ACHN (cell line): ENCODE data around the gene DHRS2.
"Not testable (repeated sequence)": the region's sequence is repeated elsewhere in the genome, so short reads cannot be mapped to it uniquely, and the experiment has no call there.

Source experiments
- DNase-seq: peaks from one replicate; pipeline ENCODE4 v3.0.0-alpha.2; 2015
- in situ Hi-C: cut with HindIII; loops from 2 replicates; pipeline ENCODE4 v1.10.0; 2017; ENCODE audit warnings: low sequenced_read_pairs, low pct_ligation_motif_present, low pct_unique_long_range_greater_than_20kb

The DHRS2 gene

DNA sequence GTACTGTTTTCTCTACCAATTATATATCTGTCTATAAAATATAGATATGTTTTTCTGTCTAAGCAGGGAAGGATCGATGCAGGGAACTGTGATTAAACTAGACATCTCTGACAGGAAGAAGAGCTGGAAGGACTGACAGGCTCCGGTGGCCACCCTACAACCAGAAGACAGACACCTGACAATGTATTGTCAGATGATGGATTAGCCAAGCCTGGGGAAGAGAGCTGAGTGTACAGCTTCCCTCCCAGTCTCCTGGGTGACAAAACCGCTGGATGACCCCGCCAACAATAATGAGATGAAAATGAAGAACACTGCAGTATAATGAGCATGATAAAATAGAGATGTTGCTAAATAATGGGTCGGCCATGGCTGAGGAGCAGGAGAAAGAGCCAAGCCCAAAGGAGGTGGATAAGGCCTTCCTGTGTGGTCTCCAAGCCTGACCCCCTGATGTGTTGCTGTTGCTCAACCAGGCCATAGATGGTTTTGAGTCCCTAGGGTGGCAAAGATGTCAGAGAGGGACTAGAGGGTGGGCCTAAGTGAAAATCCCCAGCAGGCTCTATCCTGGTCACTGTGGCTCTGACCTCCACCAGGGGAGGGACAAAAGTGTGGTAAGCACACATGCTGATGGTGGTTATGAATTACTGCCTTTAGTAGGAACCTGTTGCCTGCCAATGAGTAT is 28.2 kb downstream of the DHRS2 start:
- no peak for DNase-seq
- in situ Hi-C loops = no loop called here

DNA sequence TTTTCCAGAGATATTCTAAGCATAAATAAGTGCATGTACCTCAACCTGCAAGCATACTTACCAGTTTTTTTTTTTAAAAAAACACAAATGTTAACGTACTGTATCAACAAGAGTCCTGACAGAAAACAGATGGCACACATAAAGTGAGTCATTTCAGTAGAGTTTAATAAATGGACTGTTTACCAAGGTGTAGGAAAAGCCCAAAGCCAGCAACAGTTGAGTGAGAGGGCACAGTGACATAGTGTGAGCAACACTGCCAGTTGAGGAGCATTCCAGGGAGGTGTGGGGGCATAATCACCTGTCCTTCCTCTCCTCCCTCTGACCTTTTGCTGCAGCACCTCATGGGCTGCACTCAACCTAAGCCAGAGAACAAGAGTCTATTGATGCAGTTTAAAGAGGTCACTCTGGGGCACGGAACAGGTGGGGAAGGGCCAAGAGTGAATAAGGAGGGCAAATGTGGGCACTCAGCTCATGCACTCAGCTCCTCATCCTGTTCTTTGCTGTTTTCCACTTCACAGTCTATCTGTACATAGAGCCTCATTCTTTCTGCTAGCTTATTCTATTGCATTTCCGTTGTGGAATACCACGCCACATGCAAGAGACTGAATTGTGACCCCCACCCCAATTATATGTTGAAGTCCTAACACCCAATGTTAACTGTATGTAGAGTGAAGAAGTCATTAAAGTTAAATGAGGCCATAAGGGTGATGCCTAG is 29.3 kb downstream of the DHRS2 start:
- in situ Hi-C loops = no loop called here
- no peak for DNase-seq

DNA sequence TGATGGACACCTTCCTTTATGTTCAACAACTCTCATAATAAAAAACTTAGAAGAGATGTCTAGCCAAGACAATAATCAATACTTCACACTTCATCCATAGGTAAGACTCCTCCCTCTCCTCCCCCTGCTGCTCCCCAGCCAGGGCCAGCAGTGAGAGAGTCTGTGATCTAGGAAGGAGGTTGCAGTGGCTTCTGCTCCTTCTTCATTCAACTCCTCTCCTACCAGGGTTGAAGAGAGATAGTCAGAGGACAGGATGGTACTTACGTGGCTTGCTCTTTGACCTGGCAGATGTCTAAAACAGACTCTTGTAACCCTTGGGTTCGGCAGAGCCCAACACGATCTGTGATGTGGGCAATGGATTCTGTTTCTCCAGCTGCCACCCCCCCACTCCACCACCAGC is 31.0 kb downstream of the DHRS2 start:
- no peak for DNase-seq
- in situ Hi-C loops = no loop called here

DNA sequence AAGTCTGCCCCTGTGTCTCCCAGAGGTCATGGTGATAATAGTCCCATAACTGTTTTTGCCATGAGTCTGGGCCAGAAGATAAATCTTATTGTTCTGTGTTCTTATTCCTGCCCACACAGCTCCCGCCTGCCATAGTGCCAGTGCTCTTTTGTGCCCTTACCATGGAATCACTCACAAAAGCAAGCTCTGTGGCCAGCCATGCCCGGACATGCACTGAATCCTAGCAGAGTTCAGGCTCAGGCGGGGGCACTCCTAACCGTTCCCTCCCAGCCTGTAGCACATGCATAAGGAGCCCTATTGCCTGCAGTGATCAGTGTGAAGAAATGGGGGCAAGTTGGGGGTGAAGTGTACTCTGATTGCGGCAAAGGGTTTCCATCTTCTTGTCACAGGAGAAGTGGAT is 33.3 kb downstream of the DHRS2 start:
- in situ Hi-C loops = no loop called here
- DNase-seq = no peak

DNA sequence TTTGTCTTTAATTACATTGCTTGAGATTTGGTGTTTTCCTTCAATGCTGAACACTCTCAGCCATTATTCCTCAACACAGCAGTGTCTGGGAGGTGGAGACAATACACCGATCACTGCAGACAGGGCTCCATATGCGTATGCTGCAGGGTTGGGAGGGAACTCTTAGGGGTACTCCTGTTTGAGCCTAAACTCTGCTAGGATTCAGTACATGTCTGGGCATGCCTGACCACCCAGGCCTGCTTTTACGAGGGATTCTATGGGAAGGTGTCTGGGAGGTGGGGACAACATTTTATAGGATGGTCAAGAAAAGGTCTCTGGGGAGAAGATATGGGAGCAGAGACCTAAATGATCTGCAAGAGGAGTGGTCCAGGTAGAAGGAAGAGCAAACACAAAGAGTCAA is 34.3 kb downstream of the DHRS2 start:
- no peak for DNase-seq
- in situ Hi-C loops = no loop called here

DNA sequence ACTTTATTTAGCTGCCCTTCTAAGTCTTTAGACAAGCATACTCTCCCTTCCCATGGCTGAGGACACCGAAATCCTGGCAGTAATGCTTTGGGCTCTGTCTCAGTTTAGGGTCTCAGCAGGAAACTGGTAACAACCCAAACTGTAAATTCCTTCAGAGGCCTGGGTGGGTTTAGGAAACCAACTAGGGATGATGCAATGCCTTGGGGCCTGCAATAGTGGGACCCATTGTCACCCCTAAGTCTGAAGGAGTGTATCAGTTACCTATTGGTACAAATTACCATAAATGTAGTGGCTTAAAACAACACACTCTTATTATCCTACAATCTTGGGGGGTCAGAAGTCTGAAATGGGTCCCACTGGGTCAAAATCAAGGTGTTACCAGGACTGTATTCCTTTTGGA is 36.0 kb downstream of the DHRS2 start:
- no peak for DNase-seq
- in situ Hi-C loops = no loop called here

DNA sequence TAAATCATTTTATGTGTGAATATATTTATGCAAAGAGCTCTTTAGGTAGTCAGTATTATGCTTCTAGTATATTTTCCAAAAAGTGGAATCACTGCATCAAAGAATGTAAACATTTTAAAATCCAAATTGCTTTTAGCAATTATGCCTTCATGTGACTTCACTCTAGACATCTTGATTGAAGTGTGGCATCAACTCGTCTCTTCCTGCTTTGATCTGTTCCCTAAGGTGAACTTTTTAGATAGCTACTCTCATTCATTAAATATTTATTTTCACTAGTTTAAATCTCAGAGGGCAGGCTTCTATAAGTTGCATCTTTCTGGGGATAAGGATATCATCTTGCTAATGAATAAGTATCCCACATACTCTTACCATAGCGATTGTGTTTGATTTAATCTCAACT is 39.2 kb downstream of the DHRS2 start:
- DNase-seq = no peak
- in situ Hi-C loops = no loop called here

DNA sequence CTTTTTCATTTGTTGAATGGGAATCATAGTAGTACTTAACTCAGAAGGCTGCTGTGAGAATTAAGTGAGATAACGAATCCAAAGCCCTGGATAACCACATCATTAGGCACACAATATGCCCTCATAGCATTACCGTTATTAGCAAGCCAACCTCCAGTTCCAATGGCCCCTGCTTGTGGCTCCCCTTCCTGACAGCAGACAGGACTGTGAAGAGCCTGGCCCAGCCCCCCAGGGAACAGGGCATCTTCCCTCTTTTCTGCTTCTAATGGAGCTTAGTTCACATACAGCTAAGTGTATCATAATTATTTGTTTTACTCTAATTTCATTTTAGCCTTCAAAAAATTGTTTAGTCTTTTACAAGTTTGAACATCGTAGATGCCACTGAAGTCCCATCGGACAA is 39.7 kb downstream of the DHRS2 start:
- no peak for DNase-seq
- in situ Hi-C loops = no loop called here

DNA sequence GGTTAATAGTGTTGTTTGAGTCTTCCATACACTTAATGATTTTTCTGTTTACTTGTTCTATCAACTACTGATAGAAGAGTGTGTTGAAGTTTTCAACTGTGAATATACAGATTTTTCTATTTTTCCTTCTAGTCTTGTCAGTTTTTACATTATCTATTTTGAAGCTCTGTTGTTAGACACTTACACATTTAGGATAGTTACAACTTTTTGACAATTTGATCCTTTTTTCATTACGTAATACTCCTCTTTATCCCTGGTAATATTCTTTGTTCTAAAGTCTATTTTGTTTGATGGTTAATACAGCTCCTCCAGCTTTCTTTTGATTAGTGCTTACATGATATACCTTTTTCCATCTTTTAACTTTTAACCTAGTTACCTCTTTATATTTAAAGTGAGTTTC is 45.2 kb downstream of the DHRS2 start:
- in situ Hi-C loops = no loop called here
- no peak for DNase-seq

DNA sequence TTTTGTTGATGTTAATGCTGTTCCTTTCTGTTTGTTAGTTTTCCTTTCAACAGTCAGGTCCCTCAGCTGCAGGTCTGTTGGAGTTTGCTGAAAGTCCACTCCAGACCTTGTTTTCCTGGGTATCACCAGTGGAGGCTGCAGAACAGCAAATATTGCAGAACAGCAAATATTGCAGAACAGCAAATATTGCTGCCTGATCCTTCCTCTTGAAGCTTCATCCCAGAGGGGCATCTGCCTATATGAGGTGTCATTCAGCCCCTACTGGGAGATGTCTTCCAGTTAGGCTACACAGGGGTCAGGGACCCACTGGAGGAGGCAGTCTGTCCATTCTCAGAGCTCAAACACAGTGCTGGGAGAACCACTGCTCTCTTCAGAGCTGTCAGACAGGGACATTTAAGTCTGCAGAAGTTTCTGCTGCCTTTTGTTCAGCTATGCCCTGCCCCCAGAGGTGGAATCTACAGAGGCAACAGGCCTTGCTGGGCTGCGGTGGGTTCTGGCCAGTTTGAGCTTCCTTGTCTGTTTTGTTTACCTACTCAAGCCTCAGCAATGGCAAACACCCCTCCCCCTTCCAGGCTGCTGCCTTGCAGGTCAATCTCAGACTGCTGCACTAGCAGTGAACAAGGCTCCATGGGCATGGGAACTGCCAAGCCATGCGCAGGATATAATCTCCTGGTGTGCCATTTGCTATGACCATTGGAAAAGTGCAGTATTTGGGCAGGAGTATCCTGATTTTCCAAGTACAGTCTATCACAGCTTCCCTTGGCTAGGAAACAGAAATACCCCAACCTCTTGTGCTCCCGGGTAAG is 53.7 kb downstream of the DHRS2 start:
- in situ Hi-C loops, DNase-seq: not testable (repeated sequence)

DNA sequence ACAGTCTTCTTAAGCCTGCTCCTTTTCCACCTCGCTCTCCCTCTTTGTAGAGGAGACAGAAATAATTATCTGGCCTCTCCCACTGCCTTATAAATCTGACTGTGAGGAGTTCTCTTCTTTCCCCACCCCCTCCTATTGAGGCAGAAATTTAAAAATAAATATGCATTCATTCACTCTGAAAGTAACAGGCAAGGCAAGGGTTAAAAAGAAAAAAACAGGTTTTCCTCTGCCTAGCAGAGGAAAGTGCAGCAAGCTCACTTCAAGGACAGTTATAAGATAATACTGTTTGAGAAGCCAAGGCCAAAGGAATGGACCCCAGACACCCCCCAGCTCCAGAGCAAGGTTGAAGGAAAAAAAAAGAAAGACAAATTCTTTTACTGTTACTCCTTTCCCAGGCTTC is 56.3 kb downstream of the DHRS2 start:
- in situ Hi-C loops = no loop called here
- DNase-seq = no peak

DNA sequence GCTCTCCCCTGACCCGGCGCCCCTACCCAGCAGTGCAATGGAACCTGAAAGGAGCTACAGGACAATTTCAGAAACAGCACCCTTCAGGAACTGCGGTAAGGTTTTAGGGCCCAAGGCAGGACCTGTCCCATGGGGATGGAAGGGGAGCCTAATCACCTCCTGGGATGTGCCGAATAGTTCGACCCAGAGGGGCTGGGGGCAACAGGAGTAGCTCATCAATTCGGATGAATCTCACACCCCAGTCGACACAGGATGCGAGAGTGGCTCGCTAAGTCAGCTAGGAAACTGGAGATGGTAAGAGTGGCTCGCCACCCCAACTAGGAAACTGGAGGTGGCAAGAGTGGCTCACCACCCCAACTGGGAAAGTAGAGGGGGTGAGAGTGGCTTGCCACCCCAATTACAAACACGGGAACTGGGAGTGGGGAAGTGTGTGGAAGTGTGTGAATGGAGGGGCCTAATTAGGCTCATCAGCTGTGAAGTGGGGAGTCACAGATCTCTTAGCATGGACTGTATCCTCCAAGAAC is 57.1 kb downstream of the DHRS2 start:
- in situ Hi-C loops = no loop called here
- DNase-seq = no peak

DNA sequence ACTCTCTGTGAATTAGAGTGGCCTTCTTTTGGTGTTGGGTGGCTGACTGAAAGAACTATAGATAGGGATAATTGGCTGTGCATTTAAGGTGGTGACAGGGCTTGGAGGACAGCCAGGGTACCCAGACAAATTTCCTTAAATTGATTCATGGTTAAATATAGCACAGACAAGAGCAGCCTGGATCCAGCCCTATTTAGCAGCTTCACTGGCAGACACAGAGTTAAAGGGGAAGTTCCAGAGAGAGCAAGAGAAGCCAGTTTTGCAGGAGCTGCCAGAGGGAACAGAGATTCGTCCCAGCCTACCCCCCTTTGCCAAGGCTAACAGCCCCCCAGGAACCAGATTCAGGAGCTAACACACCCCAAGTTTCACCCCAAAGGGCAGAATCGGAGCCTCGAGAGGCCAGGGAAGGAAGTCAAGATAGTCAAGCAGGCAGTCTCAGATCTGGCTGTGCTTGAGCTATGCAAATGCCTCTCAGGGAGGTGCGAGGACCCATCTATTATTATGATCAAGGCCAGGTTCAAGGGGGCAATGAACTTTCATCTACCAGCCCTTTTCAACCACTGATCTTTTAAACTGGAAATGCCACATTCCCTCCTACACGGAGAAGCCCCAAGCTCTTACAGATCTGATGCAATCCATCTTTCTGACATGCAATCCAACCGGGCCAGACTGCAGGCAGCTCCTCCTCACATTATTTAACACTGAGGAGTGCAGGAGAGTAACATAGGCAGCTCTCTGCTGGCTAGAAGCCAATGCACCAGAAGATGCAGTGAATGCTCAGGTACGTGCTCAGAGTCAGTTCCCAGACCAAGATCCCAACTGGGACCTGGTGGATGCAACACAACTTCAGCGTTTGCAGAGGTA is 58.2 kb downstream of the DHRS2 start:
- in situ Hi-C loops = no loop called here

More for the DNA sequence above, 58.2 kb downstream of the DHRS2 start:
- no peak for DNase-seq
